Neural cell (in vitro differentiated cells): ENCODE data around the gene FKBP2. TPM values are rescaled to one million over a fixed set of nuclear protein-coding genes. Genes with fewer than 3 reads are reported as not detected.

Source experiments
- H2AFZ ChIP-seq: fragments of 200-600, 300-800 bp; sonication (generic), shearing (Covaris generic); 2 replicates; pipeline ENCODE4 v1.6.0; 2014; ENCODE audit warnings: low read depth, mild to moderate bottlenecking, antibody characterized with exemption, low read length, moderate library complexity
- H3F3A ChIP-seq: fragments of 200-600 bp; shearing (Covaris generic); 2 replicates; pipeline ENCODE4 v1.6.1; 2016; ENCODE audit warnings: mild to moderate bottlenecking, moderate library complexity, mixed read lengths, antibody characterized with exemption, low read length; ENCODE audit not compliant: insufficient read depth, poor library complexity, severe bottlenecking
- H3K27ac ChIP-seq: fragments of 200-600, 300-800 bp; sonication (generic), shearing (Covaris generic); 2 replicates; pipeline ENCODE4 v1.5.1; 2014; ENCODE audit warnings: mild to moderate bottlenecking, low read length, moderate library complexity
- H3K27me3 ChIP-seq: fragments of 300-800, 200-600 bp; sonication (generic), shearing (Covaris generic); 2 replicates; pipeline ENCODE4 v1.6.0; 2014; ENCODE audit warnings: mild to moderate bottlenecking, low read depth, low read length, moderate library complexity; ENCODE audit not compliant: insufficient read depth
- H3K36me3 ChIP-seq: fragments of 300-800, 200-600 bp; sonication (generic), shearing (Covaris generic); 2 replicates; pipeline ENCODE4 v1.5.1; 2014; ENCODE audit warnings: mild to moderate bottlenecking, antibody characterized with exemption, low read length, moderate library complexity; ENCODE audit not compliant: insufficient read depth
- H3K4me2 ChIP-seq: fragments of 300-800, 200-600 bp; sonication (generic), shearing (Covaris generic); 2 replicates; pipeline ENCODE4 v1.6.0; 2014; ENCODE audit warnings: mild to moderate bottlenecking, low read length
- H3K4me3 ChIP-seq: fragments of 300-800, 200-600 bp; sonication (generic), shearing (Covaris generic); 2 replicates; pipeline ENCODE4 v1.5.1; 2014; ENCODE audit warnings: mild to moderate bottlenecking, low read length, moderate library complexity
- H3K79me2 ChIP-seq: fragments of 200-600 bp; shearing (Covaris generic); replicated peaks from 2 replicates; pipeline ENCODE4 v1.6.0; 2014; ENCODE audit warnings: mild to moderate bottlenecking, low read length, moderate library complexity; ENCODE audit not compliant: insufficient read depth
- H3K9ac ChIP-seq: fragments of 300-800, 200-600 bp; sonication (generic), shearing (Covaris generic); 2 replicates; pipeline ENCODE4 v1.6.1; 2016; ENCODE audit warnings: mild to moderate bottlenecking, low read length, mixed read lengths
- H3K9me2 ChIP-seq: fragments of 200-600 bp; shearing (Covaris generic); 2 replicates; pipeline ENCODE4 v1.6.1; 2016; ENCODE audit warnings: mild to moderate bottlenecking, low read length, mixed read lengths; ENCODE audit not compliant: insufficient read depth
- H3K9me3 ChIP-seq: fragments of 200-600, 300-800 bp; sonication (generic), shearing (Covaris generic); 2 replicates; pipeline ENCODE4 v1.6.1; 2016; ENCODE audit warnings: mild to moderate bottlenecking, mixed run types, low read length, moderate library complexity, mixed read lengths
- H4K20me1 ChIP-seq: fragments of 200-600 bp; shearing (Covaris generic); 2 replicates; pipeline ENCODE4 v1.6.1; 2016; ENCODE audit warnings: mild to moderate bottlenecking, mixed run types; ENCODE audit not compliant: insufficient read depth
- CTCF ChIP-seq: fragments of 450-650 bp; IDR thresholded peaks from 2 replicates; pipeline ENCODE4 v1.5.1; 2014; ENCODE audit warnings: antibody characterized with exemption, mild to moderate bottlenecking, moderate library complexity; ENCODE audit not compliant: poor library complexity, severe bottlenecking
- EP300 ChIP-seq: fragments of 450-650 bp; conservative IDR thresholded peaks from 2 replicates; pipeline ENCODE4 v1.6.1; 2014; ENCODE audit warnings: antibody characterized with exemption, mild to moderate bottlenecking, moderate library complexity; ENCODE audit not compliant: poor library complexity, severe bottlenecking
- EZH2 ChIP-seq: fragments of 200-600, 300-800 bp; shearing (Covaris generic), sonication (generic); IDR thresholded peaks from 2 replicates; pipeline ENCODE4 v1.6.1; 2014; ENCODE audit warnings: antibody characterized with exemption, low read length, borderline replicate concordance, mild to moderate bottlenecking; ENCODE audit not compliant: insufficient read depth, poor library complexity, severe bottlenecking
- MXI1 ChIP-seq: fragments of 450-650 bp; conservative IDR thresholded peaks from 2 replicates; pipeline ENCODE4 v1.6.1; 2014; ENCODE audit warnings: antibody characterized with exemption, mild to moderate bottlenecking; ENCODE audit not compliant: poor library complexity, severe bottlenecking
- POLR2AphosphoS5 ChIP-seq: IDR thresholded peaks from 2 replicates; pipeline ENCODE4 v1.6.1; 2012
- RAD21 ChIP-seq: fragments of 450-650 bp; conservative IDR thresholded peaks from 2 replicates; pipeline ENCODE4 v1.6.1; 2014; ENCODE audit warnings: antibody characterized with exemption, mild to moderate bottlenecking, moderate library complexity
- SMC3 ChIP-seq: fragments of 450-650 bp; conservative IDR thresholded peaks from 2 replicates; pipeline ENCODE4 v1.6.1; 2014; ENCODE audit warnings: antibody characterized with exemption, mild to moderate bottlenecking, moderate library complexity; ENCODE audit not compliant: poor library complexity
- TAF1 ChIP-seq: IDR thresholded peaks from 2 replicates; pipeline ENCODE4 v1.6.1; 2012; ENCODE audit warnings: low read depth
- polyA plus RNA-seq: library from polyadenylated mRNA; depleted of rRNA; stranded (reverse); fragments of >200 nt; gene quantifications from 2 replicates; pipeline ENCODE4 v1.2.3, GENCODE V29; 2014
- TF ChIP-seq, protein P1 (sequence below): IDR thresholded peaks from 2 replicates; pipeline ENCODE4 v1.6.1; 2012; ENCODE audit warnings: borderline replicate concordance

Gene FKBP2
- polyA plus RNA-seq, 1 donor from 2014 or later = 47.4 TPM

- no peak overlapping the region for H2AFZ ChIP-seq
- no peak overlapping the region for H3K4me2 ChIP-seq
- H3K9me2 ChIP-seq = no peaks in the 10 kb centered on the region
- H4K20me1 ChIP-seq = no peaks in the 10 kb centered on the region
- H3K9ac ChIP-seq = no peak overlapping the region
- no peaks in the 10 kb centered on the region for H3K27me3 ChIP-seq
- peaks cover 6% of the 10 kb centered on the region for H3K36me3 ChIP-seq
- no peak overlapping the region for H3K4me3 ChIP-seq
- H3F3A ChIP-seq = no peaks in the 10 kb centered on the region
- TF ChIP-seq RAD21 = no peak
- no peak for TF ChIP-seq TAF1
- no peak for TF ChIP-seq SMC3
- TF ChIP-seq EP300 = no peak
- TF ChIP-seq, protein P1, sequence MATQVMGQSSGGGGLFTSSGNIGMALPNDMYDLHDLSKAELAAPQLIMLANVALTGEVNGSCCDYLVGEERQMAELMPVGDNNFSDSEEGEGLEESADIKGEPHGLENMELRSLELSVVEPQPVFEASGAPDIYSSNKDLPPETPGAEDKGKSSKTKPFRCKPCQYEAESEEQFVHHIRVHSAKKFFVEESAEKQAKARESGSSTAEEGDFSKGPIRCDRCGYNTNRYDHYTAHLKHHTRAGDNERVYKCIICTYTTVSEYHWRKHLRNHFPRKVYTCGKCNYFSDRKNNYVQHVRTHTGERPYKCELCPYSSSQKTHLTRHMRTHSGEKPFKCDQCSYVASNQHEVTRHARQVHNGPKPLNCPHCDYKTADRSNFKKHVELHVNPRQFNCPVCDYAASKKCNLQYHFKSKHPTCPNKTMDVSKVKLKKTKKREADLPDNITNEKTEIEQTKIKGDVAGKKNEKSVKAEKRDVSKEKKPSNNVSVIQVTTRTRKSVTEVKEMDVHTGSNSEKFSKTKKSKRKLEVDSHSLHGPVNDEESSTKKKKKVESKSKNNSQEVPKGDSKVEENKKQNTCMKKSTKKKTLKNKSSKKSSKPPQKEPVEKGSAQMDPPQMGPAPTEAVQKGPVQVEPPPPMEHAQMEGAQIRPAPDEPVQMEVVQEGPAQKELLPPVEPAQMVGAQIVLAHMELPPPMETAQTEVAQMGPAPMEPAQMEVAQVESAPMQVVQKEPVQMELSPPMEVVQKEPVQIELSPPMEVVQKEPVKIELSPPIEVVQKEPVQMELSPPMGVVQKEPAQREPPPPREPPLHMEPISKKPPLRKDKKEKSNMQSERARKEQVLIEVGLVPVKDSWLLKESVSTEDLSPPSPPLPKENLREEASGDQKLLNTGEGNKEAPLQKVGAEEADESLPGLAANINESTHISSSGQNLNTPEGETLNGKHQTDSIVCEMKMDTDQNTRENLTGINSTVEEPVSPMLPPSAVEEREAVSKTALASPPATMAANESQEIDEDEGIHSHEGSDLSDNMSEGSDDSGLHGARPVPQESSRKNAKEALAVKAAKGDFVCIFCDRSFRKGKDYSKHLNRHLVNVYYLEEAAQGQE = no peak
- no peak for TF ChIP-seq MXI1
- no peak for TF ChIP-seq CTCF
- TF ChIP-seq POLR2AphosphoS5 = no peak
- TF ChIP-seq EZH2 = no peak
- no peaks in the 10 kb centered on the region for H3K79me2 ChIP-seq
- H3K9me3 ChIP-seq = no peaks in the 10 kb centered on the region
- no peak overlapping the region for H3K27ac ChIP-seq
Measured at GRCh38 chr11:64208796-64209562, 31.9 kb upstream of the FKBP2 start.

DNA sequence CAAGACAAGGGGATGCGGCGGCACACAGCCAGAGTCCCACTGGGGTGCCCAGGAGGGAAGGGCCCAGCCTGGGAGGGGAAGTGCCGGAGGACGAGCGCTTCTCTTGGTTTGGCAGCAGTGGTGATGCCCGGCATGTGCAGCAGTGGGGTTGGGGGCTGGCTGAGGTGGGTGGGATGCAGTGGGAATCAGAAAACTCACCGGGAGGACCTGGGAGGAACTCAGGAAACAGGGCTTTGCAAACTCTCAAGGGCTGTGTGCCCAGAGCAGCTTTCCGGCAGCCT is 31.4 kb upstream of the FKBP2 start:
- H3K9me3 ChIP-seq = no peaks in the 10 kb centered on the region
- H3K79me2 ChIP-seq = no peaks in the 10 kb centered on the region
- H3K9ac ChIP-seq = no peak overlapping the region
- H3K27me3 ChIP-seq = no peaks in the 10 kb centered on the region
- H3K9me2 ChIP-seq = no peaks in the 10 kb centered on the region
- H4K20me1 ChIP-seq = no peaks in the 10 kb centered on the region
- H3K4me2 ChIP-seq = no peak overlapping the region
- TF ChIP-seq, protein P1 = no peak
- TF ChIP-seq POLR2AphosphoS5 (no peak), RAD21 (no peak), MXI1 (no peak)
- no peak overlapping the region for H2AFZ ChIP-seq
- H3F3A ChIP-seq = no peaks in the 10 kb centered on the region
- H3K27ac ChIP-seq = no peak overlapping the region
- no peak overlapping the region for H3K4me3 ChIP-seq
- peaks cover 2% of the 10 kb centered on the region for H3K36me3 ChIP-seq
